MG63 (cell line): ENCODE results near the gene SPIRE1. TPM values are rescaled to one million over a fixed set of nuclear protein-coding genes. Genes with fewer than 3 reads are reported as not detected.
"Not testable (repeated sequence)": the region's sequence is repeated elsewhere in the genome, so short reads cannot be mapped to it uniquely, and the experiment has no call there.

Experiments used
- DNase-seq: peaks from one replicate; pipeline ENCODE4 v3.0.0-alpha.2; 2020
- H3K27me3 ChIP-seq: fragments of 250-450 bp; sonication (Bioruptor Pico); 2 replicates; pipeline ENCODE4 v1.5.1; 2020; ENCODE audit warnings: mild to moderate bottlenecking, moderate library complexity
- H3K36me3 ChIP-seq: fragments of 250-450 bp; sonication (Bioruptor Pico); 2 replicates; pipeline ENCODE4 v1.5.1; 2020; ENCODE audit warnings: mild to moderate bottlenecking, moderate library complexity
- H3K4me3 ChIP-seq: fragments of 250-450 bp; sonication (Bioruptor Pico); 2 replicates; pipeline ENCODE4 v1.5.1; 2020; ENCODE audit warnings: mild to moderate bottlenecking, moderate library complexity
- H3K9me3 ChIP-seq: fragments of 250-450 bp; sonication (Bioruptor Pico); 2 replicates; pipeline ENCODE4 v1.5.1; 2020; ENCODE audit warnings: mild to moderate bottlenecking, moderate library complexity
- total RNA-seq: library from RNA; depleted of rRNA; stranded (reverse); fragments of >200 nt; shearing (Covaris generic); gene quantifications from 2 replicates; pipeline ENCODE4 v1.2.3, GENCODE V29; 2014; ENCODE audit warnings: low replicate concordance

The SPIRE1 gene
- total RNA-seq, 1 experiment from 2014 or later, result 19.9 TPM

GRCh38 chr18:12500986-12501385 lies 156.9 kb downstream of the SPIRE1 start:
- H3K4me3 ChIP-seq, result no peak overlapping the region
- DNase-seq, result no peak
- peaks cover under 1% of the 10 kb centered on the region for H3K36me3 ChIP-seq
- H3K27me3 ChIP-seq, result no peaks in the 10 kb centered on the region
- H3K9me3 ChIP-seq, result no peaks in the 10 kb centered on the region

- DNase-seq, result no peak
- Histone ChIP-seq H3K27me3 (no peaks in the 10 kb centered on the region), H3K9me3 (no peaks in the 10 kb centered on the region), H3K36me3 (peaks cover 7% of the 10 kb centered on the region), H3K4me3 (no peak overlapping the region)
Observed at GRCh38 chr18:12497839-12498238, 160.1 kb downstream of the SPIRE1 start.

GRCh38 chr18:12497296-12497695 lies 160.6 kb downstream of the SPIRE1 start:
- Histone ChIP-seq H3K27me3 (no peaks in the 10 kb centered on the region), H3K4me3 (no peak overlapping the region), H3K36me3 (peaks cover 12% of the 10 kb centered on the region), H3K9me3 (no peaks in the 10 kb centered on the region)
- DNase-seq, result no peak

- Histone ChIP-seq H3K4me3 (no peak overlapping the region), H3K27me3 (no peaks in the 10 kb centered on the region), H3K9me3 (no peaks in the 10 kb centered on the region), H3K36me3 (peaks cover 28% of the 10 kb centered on the region)
- no peak for DNase-seq
Observed at GRCh38 chr18:12492907-12493306, 165.0 kb downstream of the SPIRE1 start.

GRCh38 chr18:12491611-12492435 lies 166.1 kb downstream of the SPIRE1 start:
- Histone ChIP-seq H3K36me3 (peaks cover 28% of the 10 kb centered on the region), H3K27me3 (no peaks in the 10 kb centered on the region), H3K9me3 (no peaks in the 10 kb centered on the region), H3K4me3 (no peak overlapping the region)
- no peak for DNase-seq

GRCh38 chr18:12485479-12486105 lies 172.3 kb downstream of the SPIRE1 start:
- Histone ChIP-seq H3K9me3 (no peaks in the 10 kb centered on the region), H3K36me3 (peaks cover 10% of the 10 kb centered on the region)
- no peak for DNase-seq

GRCh38 chr18:12481915-12482314 lies 176.0 kb downstream of the SPIRE1 start:
- H3K4me3 ChIP-seq, H3K27me3 ChIP-seq, DNase-seq, H3K36me3 ChIP-seq, H3K9me3 ChIP-seq: not testable (repeated sequence)

More at GRCh38 chr18:12485479-12486105, 172.3 kb downstream of the SPIRE1 start:
- H3K4me3 ChIP-seq, result no peak overlapping the region
- no peaks in the 10 kb centered on the region for H3K27me3 ChIP-seq

GRCh38 chr18:12479982-12480381 lies 177.9 kb downstream of the SPIRE1 start:
- H3K4me3 ChIP-seq, result no peak overlapping the region
- no peak for DNase-seq

GRCh38 chr18:12479536-12479935 lies 178.4 kb downstream of the SPIRE1 start:
- DNase-seq, result no peak
- Histone ChIP-seq H3K27me3 (no peaks in the 10 kb centered on the region), H3K9me3 (no peaks in the 10 kb centered on the region), H3K4me3 (no peak overlapping the region), H3K36me3 (peaks cover 10% of the 10 kb centered on the region)

More at GRCh38 chr18:12479982-12480381, 177.9 kb downstream of the SPIRE1 start:
- peaks cover 6% of the 10 kb centered on the region for H3K36me3 ChIP-seq
- H3K27me3 ChIP-seq, result no peaks in the 10 kb centered on the region
- no peaks in the 10 kb centered on the region for H3K9me3 ChIP-seq

- Histone ChIP-seq H3K36me3 (peaks cover 13% of the 10 kb centered on the region), H3K27me3 (no peaks in the 10 kb centered on the region), H3K4me3 (no peak overlapping the region), H3K9me3 (no peaks in the 10 kb centered on the region)
- no peak for DNase-seq
Observed at GRCh38 chr18:12478269-12479047, 179.4 kb downstream of the SPIRE1 start.

GRCh38 chr18:12477606-12478005 lies 180.3 kb downstream of the SPIRE1 start:
- peaks cover 13% of the 10 kb centered on the region for H3K36me3 ChIP-seq
- no peak overlapping the region for H3K4me3 ChIP-seq
- no peaks in the 10 kb centered on the region for H3K9me3 ChIP-seq
- H3K27me3 ChIP-seq, result no peaks in the 10 kb centered on the region
- DNase-seq, result no peak

- H3K27me3 ChIP-seq, result no peaks in the 10 kb centered on the region
- DNase-seq, result no peak
- peaks cover 13% of the 10 kb centered on the region for H3K36me3 ChIP-seq
- H3K9me3 ChIP-seq, result no peaks in the 10 kb centered on the region
- no peak overlapping the region for H3K4me3 ChIP-seq
Observed at GRCh38 chr18:12476955-12477354, 181.0 kb downstream of the SPIRE1 start.

GRCh38 chr18:12474876-12475275 lies 183.0 kb downstream of the SPIRE1 start:
- no peak for DNase-seq
- peaks cover 9% of the 10 kb centered on the region for H3K36me3 ChIP-seq
- no peaks in the 10 kb centered on the region for H3K27me3 ChIP-seq
- no peaks in the 10 kb centered on the region for H3K9me3 ChIP-seq
- H3K4me3 ChIP-seq, result no peak overlapping the region

- no peak for DNase-seq
- no peaks in the 10 kb centered on the region for H3K9me3 ChIP-seq
- H3K4me3 ChIP-seq, result no peak overlapping the region
- H3K27me3 ChIP-seq, result no peaks in the 10 kb centered on the region
- H3K36me3 ChIP-seq, result peaks cover 6% of the 10 kb centered on the region
Observed at GRCh38 chr18:12474146-12474545, 183.8 kb downstream of the SPIRE1 start.

GRCh38 chr18:12470382-12471075 lies 187.4 kb downstream of the SPIRE1 start:
- DNase-seq, result no peak
- Histone ChIP-seq H3K36me3 (peaks cover 6% of the 10 kb centered on the region), H3K27me3 (no peaks in the 10 kb centered on the region), H3K4me3 (no peak overlapping the region), H3K9me3 (no peaks in the 10 kb centered on the region)

GRCh38 chr18:12468445-12468844 lies 189.5 kb downstream of the SPIRE1 start:
- Histone ChIP-seq H3K36me3 (peaks cover 3% of the 10 kb centered on the region; the same call in 1 of the 2 replicates), H3K9me3 (no peaks in the 10 kb centered on the region), H3K4me3 (no peak overlapping the region), H3K27me3 (no peaks in the 10 kb centered on the region)
- no peak for DNase-seq

- H3K4me3 ChIP-seq, result no peak overlapping the region
- no peak for DNase-seq
- H3K27me3 ChIP-seq, result no peaks in the 10 kb centered on the region
- H3K9me3 ChIP-seq, result no peaks in the 10 kb centered on the region
- H3K36me3 ChIP-seq, result peaks cover 11% of the 10 kb centered on the region
Observed at GRCh38 chr18:12464731-12465130, 193.2 kb downstream of the SPIRE1 start.
